ENCODE measurements around the gene FRMD4A. TPM values are rescaled to one million over a fixed set of nuclear protein-coding genes. Genes with fewer than 3 reads are reported as not detected.

FRMD4A gene
- total RNA-seq, 1 experiment from 2014 or later = 7.0 TPM

DNA sequence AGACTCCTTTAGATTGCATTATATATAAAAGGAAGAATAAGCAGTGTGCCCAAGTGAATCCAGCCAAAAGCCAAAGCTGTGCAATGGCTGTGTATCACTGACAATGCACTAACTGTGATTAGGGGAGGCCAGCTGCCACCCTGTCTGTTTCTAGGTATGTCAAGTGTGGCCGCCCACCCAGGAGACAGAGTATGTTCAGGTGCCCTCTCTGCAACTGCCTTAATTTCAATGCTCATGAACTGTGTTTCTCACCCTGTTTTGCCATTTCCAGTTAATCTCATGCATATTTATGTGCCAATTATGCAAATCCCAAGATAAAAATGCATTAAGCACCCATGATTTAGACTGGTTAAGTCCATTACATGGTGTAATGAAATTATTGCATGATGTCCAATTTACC, 159.4 kb downstream of the FRMD4A start:
- TF ChIP-seq, protein P1, sequence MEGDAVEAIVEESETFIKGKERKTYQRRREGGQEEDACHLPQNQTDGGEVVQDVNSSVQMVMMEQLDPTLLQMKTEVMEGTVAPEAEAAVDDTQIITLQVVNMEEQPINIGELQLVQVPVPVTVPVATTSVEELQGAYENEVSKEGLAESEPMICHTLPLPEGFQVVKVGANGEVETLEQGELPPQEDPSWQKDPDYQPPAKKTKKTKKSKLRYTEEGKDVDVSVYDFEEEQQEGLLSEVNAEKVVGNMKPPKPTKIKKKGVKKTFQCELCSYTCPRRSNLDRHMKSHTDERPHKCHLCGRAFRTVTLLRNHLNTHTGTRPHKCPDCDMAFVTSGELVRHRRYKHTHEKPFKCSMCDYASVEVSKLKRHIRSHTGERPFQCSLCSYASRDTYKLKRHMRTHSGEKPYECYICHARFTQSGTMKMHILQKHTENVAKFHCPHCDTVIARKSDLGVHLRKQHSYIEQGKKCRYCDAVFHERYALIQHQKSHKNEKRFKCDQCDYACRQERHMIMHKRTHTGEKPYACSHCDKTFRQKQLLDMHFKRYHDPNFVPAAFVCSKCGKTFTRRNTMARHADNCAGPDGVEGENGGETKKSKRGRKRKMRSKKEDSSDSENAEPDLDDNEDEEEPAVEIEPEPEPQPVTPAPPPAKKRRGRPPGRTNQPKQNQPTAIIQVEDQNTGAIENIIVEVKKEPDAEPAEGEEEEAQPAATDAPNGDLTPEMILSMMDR (IDR thresholded peaks at IDR 0.05; ENCODE audit: unreplicated experiment) = no peak

GRCh38 chr10:14163377-14164086, 167.2 kb downstream of the FRMD4A start:
- CTCF ChIA-PET = no interaction called here
- Mint-ChIP-seq H3K36me3 (ENCODE audit: insufficient read depth, unreplicated experiment) (no peaks in the 10 kb centered on the region), H3K9me3 (ENCODE audit: low read depth, unreplicated experiment) (no peaks in the 10 kb centered on the region), H3K27ac (ENCODE audit: unreplicated experiment) (no peak overlapping the region), H3K4me1 (ENCODE audit: low read depth, unreplicated experiment) (no peaks in the 10 kb centered on the region), H3K27me3 (ENCODE audit: unreplicated experiment) (peaks cover 91% of the 10 kb centered on the region), H3K4me3 (ENCODE audit: low read depth, unreplicated experiment) (no peak overlapping the region)
- DNase-seq = no peak
- BruUV-seq (replicated peaks) = no TSS peak
- intact Hi-C loops (cut with micrococcal nuclease; ENCODE audit: unreplicated experiment) = no loop called here
- TF ChIP-seq, protein P1 (IDR thresholded peaks at IDR 0.05; ENCODE audit: unreplicated experiment) = no peak

More for the DNA sequence above, 159.4 kb downstream of the FRMD4A start:
- Mint-ChIP-seq H3K36me3 (ENCODE audit: insufficient read depth, unreplicated experiment) (no peaks in the 10 kb centered on the region), H3K4me3 (ENCODE audit: low read depth, unreplicated experiment) (no peak overlapping the region), H3K4me1 (ENCODE audit: low read depth, unreplicated experiment) (peaks cover 11% of the 10 kb centered on the region), H3K27ac (ENCODE audit: unreplicated experiment) (no peak overlapping the region), H3K27me3 (ENCODE audit: unreplicated experiment) (peaks cover 92% of the 10 kb centered on the region), H3K9me3 (ENCODE audit: low read depth, unreplicated experiment) (no peaks in the 10 kb centered on the region)
- DNase-seq = no peak
- CTCF ChIA-PET = no interaction called here
- BruUV-seq (replicated peaks) = no TSS peak
- intact Hi-C loops (cut with micrococcal nuclease; ENCODE audit: unreplicated experiment) = no loop called here

DNA sequence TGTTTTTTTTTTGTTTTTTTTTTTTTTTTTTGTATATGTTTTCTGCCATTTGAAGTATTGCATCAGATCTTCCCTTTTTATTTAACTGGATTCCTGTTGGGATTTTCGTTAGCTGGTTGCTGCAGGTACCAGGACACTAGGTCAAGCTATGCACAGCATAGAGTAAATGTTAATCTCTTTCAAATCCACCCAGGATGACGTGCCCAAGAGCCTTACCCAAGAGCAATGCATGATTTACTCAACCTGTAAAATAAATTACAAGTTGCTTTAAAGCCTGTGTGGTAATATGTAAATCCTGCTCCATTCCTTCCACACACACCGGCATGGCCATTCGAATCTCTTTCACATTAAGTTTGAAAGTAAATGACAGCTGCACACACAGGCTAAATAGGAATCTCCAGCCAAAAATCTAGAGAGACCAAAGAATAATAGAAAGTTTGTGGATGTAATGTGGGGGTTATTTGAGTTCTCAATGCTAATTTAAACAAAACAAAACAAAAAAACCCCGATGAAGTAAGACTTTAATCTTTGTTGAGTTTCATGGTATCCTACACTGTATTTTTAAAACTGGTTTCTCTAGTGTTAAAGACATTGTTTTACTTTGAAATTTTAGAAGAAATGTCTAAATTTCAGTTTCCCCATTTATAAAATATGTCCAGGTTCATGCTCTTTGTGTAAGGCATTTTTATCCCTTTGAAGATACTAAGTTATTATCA, 167.9 kb downstream of the FRMD4A start:
- H3K4me3 Mint-ChIP-seq (ENCODE audit: low read depth, unreplicated experiment) = no peak overlapping the region
- no peaks in the 10 kb centered on the region for H3K36me3 Mint-ChIP-seq (ENCODE audit: insufficient read depth, unreplicated experiment)
- DNase-seq = no peak
- H3K4me1 Mint-ChIP-seq (ENCODE audit: low read depth, unreplicated experiment) = no peaks in the 10 kb centered on the region
- intact Hi-C loops (cut with micrococcal nuclease; ENCODE audit: unreplicated experiment) = no loop called here
- no peaks in the 10 kb centered on the region for H3K9me3 Mint-ChIP-seq (ENCODE audit: low read depth, unreplicated experiment)
- H3K27me3 Mint-ChIP-seq (ENCODE audit: unreplicated experiment) = peaks cover 91% of the 10 kb centered on the region
- TF ChIP-seq, protein P1 (IDR thresholded peaks at IDR 0.05; ENCODE audit: unreplicated experiment) = no peak
- no peak overlapping the region for H3K27ac Mint-ChIP-seq (ENCODE audit: unreplicated experiment)
- BruUV-seq (replicated peaks) = no TSS peak
- CTCF ChIA-PET = interaction anchor here (0.7 kb wide), 1 partner anchor 195 kb away, joined by 3 read pairs; no protein-coding TSS in a partner anchor

DNA sequence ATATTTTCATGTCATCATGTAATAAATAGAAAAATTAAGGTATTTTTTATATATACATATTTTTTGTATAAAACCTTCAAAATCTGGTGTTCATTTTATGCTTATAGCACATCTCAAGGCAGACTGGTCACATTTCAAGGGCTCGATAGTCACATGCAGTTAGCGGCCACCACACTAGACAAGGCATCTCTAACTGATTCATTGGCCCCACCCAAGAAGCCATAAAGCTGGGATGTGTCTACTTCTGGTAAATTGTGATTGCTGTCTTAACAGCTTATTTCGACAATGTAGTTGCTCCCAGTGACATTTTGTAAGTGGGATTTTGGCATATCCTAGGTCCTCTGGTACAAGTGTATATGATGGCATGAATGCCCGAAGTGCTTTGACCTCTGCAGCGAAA, 168.7 kb downstream of the FRMD4A start:
- no TSS peak for BruUV-seq (replicated peaks)
- intact Hi-C loops (cut with micrococcal nuclease; ENCODE audit: unreplicated experiment) = no loop called here
- TF ChIP-seq, protein P1 (IDR thresholded peaks at IDR 0.05; ENCODE audit: unreplicated experiment) = no peak
- no peak overlapping the region for H3K27ac Mint-ChIP-seq (ENCODE audit: unreplicated experiment)
- no peaks in the 10 kb centered on the region for H3K9me3 Mint-ChIP-seq (ENCODE audit: low read depth, unreplicated experiment)
- no peaks in the 10 kb centered on the region for H3K4me1 Mint-ChIP-seq (ENCODE audit: low read depth, unreplicated experiment)
- peaks cover 91% of the 10 kb centered on the region for H3K27me3 Mint-ChIP-seq (ENCODE audit: unreplicated experiment)
- no peak overlapping the region for H3K4me3 Mint-ChIP-seq (ENCODE audit: low read depth, unreplicated experiment)
- DNase-seq = no peak
- CTCF ChIA-PET = no interaction called here
- H3K36me3 Mint-ChIP-seq (ENCODE audit: insufficient read depth, unreplicated experiment) = no peaks in the 10 kb centered on the region
